H1 (cell line): ENCODE data around the gene FBN2. TPM values are rescaled to one million over a fixed set of nuclear protein-coding genes. Genes with fewer than 3 reads are reported as not detected.

Experiments used
- CTCF ChIA-PET: fragments of 300-600 bp; sonication (Branson Sonifier 250); formaldehyde crosslinking; loops from one replicate; lab custom pipeline; 2021; ENCODE audit not compliant: partially characterized antibody; lab: Charles Lee
- POLR2A ChIA-PET: fragments of 300-600 bp; sonication (Branson Sonifier 250); formaldehyde crosslinking; loops from one replicate; lab custom pipeline; 2021; ENCODE audit warnings: inconsistent platforms; ENCODE audit not compliant: partially characterized antibody; lab: Charles Lee
- DNase-seq, 2 experiments: peaks; one replicate each; pipeline versions ENCODE4 v3.0.0 to v3.0.0-alpha.2; 2010 to 2022; ENCODE audit warnings: low spot score in 2 of 2, low read depth in 1 of 2, mixed read lengths in 1 of 2
- FAIRE-seq: peaks from 2 replicates; lab custom pipeline; 2011; peaks lifted over from hg19 to GRCh38; lab: Jason Lieb, UNC
- H2AFZ ChIP-seq: 2 replicates; pipeline ENCODE4 v1.8.1; 2012; ENCODE audit warnings: low read length, inconsistent platforms
- H2AK5ac ChIP-seq: 2 replicates; pipeline ENCODE4 v1.6.1; 2013; ENCODE audit warnings: low read depth, low read length
- H2BK120ac ChIP-seq: replicated peaks from 2 replicates; pipeline ENCODE3; 2013; ENCODE audit warnings: low read depth, low read length, inconsistent platforms
- H2BK12ac ChIP-seq: 2 replicates; pipeline ENCODE4 v1.6.1; 2013; ENCODE audit warnings: low read depth, low read length
- H2BK15ac ChIP-seq: 2 replicates; pipeline ENCODE4 v1.6.1; 2013; ENCODE audit warnings: low read length
- H2BK20ac ChIP-seq: 2 replicates; pipeline ENCODE4 v1.6.1; 2013; ENCODE audit warnings: low read length
- H2BK5ac ChIP-seq: 2 replicates; pipeline ENCODE4 v1.6.1; 2013; ENCODE audit warnings: low read depth, low read length
- H3K14ac ChIP-seq: 2 replicates; pipeline ENCODE4 v1.6.1; 2013; ENCODE audit warnings: inconsistent platforms; ENCODE audit not compliant: insufficient read length
- H3K18ac ChIP-seq: 2 replicates; pipeline ENCODE4 v1.6.1; 2013; ENCODE audit warnings: low read length; ENCODE audit errors: extremely low read depth
- H3K23ac ChIP-seq: 2 replicates; pipeline ENCODE4 v1.6.1; 2013; ENCODE audit warnings: inconsistent platforms; ENCODE audit not compliant: insufficient read length
- H3K23me2 ChIP-seq: 2 replicates; pipeline ENCODE4 v1.6.1; 2013; ENCODE audit warnings: low read depth, low read length
- H3K27ac ChIP-seq: 2 replicates; pipeline ENCODE4 v1.6.1; 2011; ENCODE audit warnings: low read depth, low read length, inconsistent platforms
- H3K27me3 ChIP-seq, 4 experiments: replicated peaks in 1 of 4; 1 replicate in 1 of 4; 2 replicates in 3 of 4; pipeline versions ENCODE4 v1.6.1 to v1.8.1; 2011 to 2013; ENCODE audit warnings: low read length in 3 of 4, mild to moderate bottlenecking in 3 of 4, inconsistent platforms in 2 of 4, mixed read lengths in 2 of 4, moderate library complexity in 1 of 4; ENCODE audit not compliant: control insufficient read depth in 3 of 4, insufficient read depth in 3 of 4; ENCODE audit errors: extremely low read depth in 1 of 4
- H3K36me3 ChIP-seq, 4 experiments: 2 replicates each; pipeline versions ENCODE4 v1.6.1 to v1.8.1; 2011 to 2013; ENCODE audit warnings: mild to moderate bottlenecking in 4 of 4, low read length in 3 of 4, moderate library complexity in 2 of 4, control low read depth in 1 of 4, inconsistent platforms in 1 of 4; ENCODE audit not compliant: insufficient read depth in 4 of 4, control insufficient read depth in 2 of 4
- H3K4ac ChIP-seq: replicated peaks from 2 replicates; pipeline ENCODE3; 2013; ENCODE audit warnings: low read length, low read depth, mixed read lengths, inconsistent platforms; ENCODE audit not compliant: insufficient read length
- H3K4me1 ChIP-seq, 4 experiments: replicated peaks in 1 of 4; 1 replicate in 1 of 4; 2 replicates in 3 of 4; pipeline versions ENCODE4 v1.6.1 to v1.8.1; 2011 to 2013; ENCODE audit warnings: low read length in 3 of 4, inconsistent platforms in 2 of 4, mixed read lengths in 1 of 4; ENCODE audit not compliant: insufficient read depth in 4 of 4, control insufficient read depth in 3 of 4
- H3K4me2 ChIP-seq, 2 experiments: 2 replicates each; pipeline versions ENCODE4 v1.6.1 to v1.8.1; 2011 to 2013; ENCODE audit warnings: low read depth in 2 of 2, low read length in 2 of 2, control low read depth in 1 of 2, inconsistent platforms in 1 of 2, mild to moderate bottlenecking in 1 of 2; ENCODE audit not compliant: insufficient read depth in 1 of 2
- H3K4me3 ChIP-seq, 4 experiments: fragments of 200-600, 300-600 bp in 1 of 4; sonication (generic), shearing (Covaris generic), sonication (Bioruptor Twin) in 1 of 4; 2 replicates each; pipeline versions ENCODE4 v1.5.1 to v1.8.1; 2011 to 2016; ENCODE audit warnings: low read length in 4 of 4, low read depth in 3 of 4, control low read depth in 2 of 4, inconsistent platforms in 2 of 4, mild to moderate bottlenecking in 2 of 4, mixed read lengths in 1 of 4, moderate library complexity in 1 of 4; ENCODE audit not compliant: insufficient read depth in 2 of 4; ENCODE audit errors: extremely low read depth in 1 of 4
- H3K56ac ChIP-seq: replicated peaks from 2 replicates; pipeline ENCODE3; 2013; ENCODE audit warnings: low read depth, mild to moderate bottlenecking, mixed read lengths, low read length, inconsistent platforms; ENCODE audit not compliant: insufficient read length
- H3K79me1 ChIP-seq: 2 replicates; pipeline ENCODE4 v1.6.1; 2013; ENCODE audit warnings: low read depth, low read length, control low read depth
- H3K79me2 ChIP-seq, 2 experiments: 2 replicates each; pipeline versions ENCODE4 v1.6.1 to v1.8.1; 2012 to 2013; ENCODE audit warnings: low read length in 2 of 2, mild to moderate bottlenecking in 2 of 2, inconsistent platforms in 1 of 2; ENCODE audit not compliant: insufficient read depth in 2 of 2, control insufficient read depth in 1 of 2
- H3K9ac ChIP-seq, 4 experiments: replicated peaks in 1 of 4; 1 replicate in 1 of 4; 2 replicates in 3 of 4; pipeline versions ENCODE4 v1.6.1 to v1.8.1; 2011 to 2013; ENCODE audit warnings: low read depth in 3 of 4, low read length in 3 of 4, control low read depth in 2 of 4, mild to moderate bottlenecking in 2 of 4, moderate library complexity in 2 of 4, inconsistent platforms in 1 of 4; ENCODE audit errors: extremely low read depth in 1 of 4
- H3K9me3 ChIP-seq, 2 experiments: 2 replicates each; pipeline versions ENCODE4 v1.6.1 to v1.8.1; 2012 to 2013; ENCODE audit warnings: mild to moderate bottlenecking in 2 of 2, moderate library complexity in 2 of 2, control low read depth in 1 of 2, inconsistent platforms in 1 of 2, low read depth in 1 of 2, low read length in 1 of 2, mixed read lengths in 1 of 2; ENCODE audit not compliant: insufficient read depth in 2 of 2
- H4K20me1 ChIP-seq, 2 experiments: replicated peaks in 1 of 2; 2 replicates each; pipeline versions ENCODE3 to v1.8.1; 2011 to 2013; ENCODE audit warnings: inconsistent platforms in 2 of 2, low read length in 2 of 2, mild to moderate bottlenecking in 1 of 2; ENCODE audit not compliant: insufficient read depth in 2 of 2, control insufficient read depth in 1 of 2
- H4K5ac ChIP-seq: 2 replicates; pipeline ENCODE4 v1.6.1; 2013; ENCODE audit warnings: low read length, low read depth, mixed read lengths, inconsistent platforms; ENCODE audit not compliant: insufficient read length
- H4K8ac ChIP-seq: 2 replicates; pipeline ENCODE4 v1.8.0; 2013; ENCODE audit warnings: mild to moderate bottlenecking, moderate library complexity, low read length, inconsistent platforms; ENCODE audit not compliant: insufficient read depth; ENCODE audit errors: extremely low read depth
- H4K91ac ChIP-seq: replicated peaks from 2 replicates; pipeline ENCODE3; 2013; ENCODE audit warnings: low read length, mixed read lengths, inconsistent platforms; ENCODE audit not compliant: insufficient read length
- HDAC2 ChIP-seq, 2 experiments: fragments of 300-600 bp in 1 of 2; sonication (generic) in 1 of 2; IDR thresholded peaks; 2 replicates each; pipeline ENCODE4 v1.6.1; 2011 to 2012; ENCODE audit warnings: low read depth in 2 of 2, low read length in 2 of 2, mild to moderate bottlenecking in 2 of 2, moderate library complexity in 2 of 2, borderline replicate concordance in 1 of 2, inconsistent platforms in 1 of 2
- JUND ChIP-seq: IDR thresholded peaks from 2 replicates; pipeline ENCODE4 v1.6.1; 2011; ENCODE audit warnings: mild to moderate bottlenecking, improper control_type of control experiment, low read length
- PHF8 ChIP-seq: fragments of 200-600 bp; sonication (generic); conservative IDR thresholded peaks from 2 replicates; pipeline ENCODE4 v1.7.1; 2012; ENCODE audit warnings: low read depth, mild to moderate bottlenecking, inconsistent platforms, low read length, moderate library complexity
- SP1 ChIP-seq: IDR thresholded peaks from 2 replicates; pipeline ENCODE4 v1.6.1; 2011; ENCODE audit warnings: low read depth, low read length
- TAF7 ChIP-seq: optimal IDR thresholded peaks from 2 replicates; pipeline ENCODE3; 2011; ENCODE audit warnings: low read depth, mild to moderate bottlenecking, inconsistent platforms, low read length, moderate library complexity, borderline replicate concordance
- TCF12 ChIP-seq: IDR thresholded peaks from 2 replicates; pipeline ENCODE4 v1.6.1; 2011; ENCODE audit warnings: low read depth, mild to moderate bottlenecking, low read length
- WGBS, 2 experiments: shearing (Covaris generic) in 1 of 2; methylation state at CpG; one replicate each; pipeline versions ENCODE4 v1.1.6 to v1.1.7; 2013 to 2015; ENCODE audit warnings: low lambda C conversion rate in 2 of 2, mixed read lengths in 2 of 2, inconsistent platforms in 1 of 2, low coverage in 1 of 2, missing lambda C conversion rate in 1 of 2; ENCODE audit not compliant: insufficient replicate concordance in 2 of 2, insufficient coverage in 1 of 2, insufficient read length in 1 of 2; ENCODE audit errors: extremely low coverage in 1 of 2, missing lambda C conversion rate in 1 of 2; 5-methylcytosine and 5-hydroxymethylcytosine counted together
- polyA plus RNA-seq, 7 experiments: library from polyadenylated mRNA; depleted of rRNA in 3 of 7; stranded (reverse) in 5 of 7; unstranded in 2 of 7; fragments of >200 nt in 5 of 7; fragments of 200-250 nt in 2 of 7; gene quantifications; 1 replicate in 5 of 7; 2 replicates in 1 of 7; 4 replicates in 1 of 7; pipeline versions ENCODE4 v1.2.1 to v1.2.3, GENCODE V29; 2011 to 2013; ENCODE audit warnings: missing spikeins in 2 of 7, mixed read lengths in 2 of 7
- total RNA-seq: library from RNA; stranded (reverse); fragmentation: NEBNext Ultra II Directional; extraction: Animal tissue kit (Norgen Biotek cat#: 25700); gene quantifications from 2 replicates; pipeline ENCODE4 v1.2.1, GENCODE V29; 2021

The FBN2 gene
- total and polyA plus RNA-seq, 2 of the 8 experiments (the other 6 are each of a cell fraction or from before 2014, with no cell fraction given) = 14.1 to 16.3 TPM

DNA sequence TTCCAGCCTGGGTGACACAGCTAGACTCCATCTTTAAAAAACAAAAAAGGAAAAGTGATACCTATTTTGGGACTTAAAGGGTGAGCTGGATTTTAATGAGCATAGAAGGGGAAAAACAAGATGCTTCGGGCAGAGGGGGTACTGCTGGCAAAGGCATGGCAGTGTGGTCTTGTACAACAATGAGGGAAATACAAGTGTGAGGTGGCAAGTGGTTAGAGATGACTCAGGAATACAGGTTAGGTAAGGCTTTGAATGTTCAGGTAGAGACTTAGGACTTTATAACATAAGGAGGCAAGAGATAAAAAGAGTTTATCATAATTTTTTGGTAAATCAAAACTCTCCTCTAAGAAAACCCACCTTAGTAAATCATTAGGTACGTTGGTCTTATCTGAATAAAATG, 132.9 kb downstream of the FBN2 start:
- Histone ChIP-seq H3K4ac (no peak overlapping the region), H2BK20ac (no peak overlapping the region), H3K36me3 (no peaks in the 10 kb centered on the region; a peak in 1 of 8 replicates), H3K27ac (no peak overlapping the region), H3K9me3 (no peaks in the 10 kb centered on the region), H3K27me3 (no peaks in the 10 kb centered on the region), H2BK12ac (no peak overlapping the region), H2BK120ac (no peak overlapping the region), H3K56ac (no peak overlapping the region), H3K23ac (no peak overlapping the region), H4K20me1 (no peaks in the 10 kb centered on the region), H3K14ac (no peak overlapping the region), H4K91ac (no peak overlapping the region), H2AFZ (no peak overlapping the region), H3K4me2 (no peak overlapping the region), H3K79me1 (no peaks in the 10 kb centered on the region), H2BK15ac (no peak overlapping the region), H3K23me2 (no peaks in the 10 kb centered on the region), H4K5ac (no peak overlapping the region), H2AK5ac (no peak overlapping the region), H2BK5ac (no peak overlapping the region), H3K9ac (no peak overlapping the region), H3K79me2 (no peaks in the 10 kb centered on the region), H3K4me3 (no peak overlapping the region), H3K4me1 (0 out of 7 replicates have a peak, but pooled peaks cover 0 to 3% (median 1%) of the 10 kb centered on the region in 4 experiments), H4K8ac (no peak overlapping the region), H3K18ac (peak overlapping the region; percentile 27; the same call in 1 of the 2 replicates)
- TF ChIP-seq JUND = no peak
- TF ChIP-seq SP1 = no peak
- TF ChIP-seq TAF7 = no peak
- TF ChIP-seq HDAC2 (IDR thresholded peaks at IDR 0.05; ENCODE audit: borderline replicate concordance in 1 of 2, low read depth in 2 of 2, low read length in 2 of 2) = no peak
- TF ChIP-seq TCF12 = no peak
- no peak for TF ChIP-seq PHF8
- POLR2A ChIA-PET = no interaction called here
- DNase-seq (no peak), FAIRE-seq (no peak)
- CTCF ChIA-PET = no interaction called here
- 92% methylated on average over 2 of the region's 2 CpGs; no CpG with 5 or more reads in 1 of the 2 experiments for WGBS, 2 experiments
